PC-3 (cell line): ENCODE measurements around the gene CRYGD. TPM values are rescaled to one million over a fixed set of nuclear protein-coding genes. Genes with fewer than 3 reads are reported as not detected.

Experiments used
- ATAC-seq: fragments of 200-7000 bp; cut with Tn5 transposase; 2 replicates; pipeline ENCODE4 v1.9.1; 2020; ENCODE audit warnings: mild to moderate bottlenecking, moderate library complexity
- BruUV-seq: library from RNA; stranded (reverse); fragments of 400-500 nt; replicated peaks from 2 replicates; lab custom pipeline; 2021; lab: Mats Ljungman, UMichigan
- CTCF ChIA-PET: fragments of 300-600 bp; sonication (Branson Sonifier 250); formaldehyde crosslinking; loops from one replicate; lab custom pipeline; 2022; ENCODE audit warnings: antibody characterized with exemption; lab: Charles Lee
- POLR2A ChIA-PET: fragments of 300-600 bp; sonication (Branson Sonifier 250); formaldehyde crosslinking; loops from one replicate; lab custom pipeline; 2022; ENCODE audit warnings: antibody characterized with exemption; ENCODE audit not compliant: unreplicated experiment; lab: Charles Lee
- DNase-seq: peaks from one replicate; pipeline ENCODE4 v3.0.0-alpha.2; 2015
- H2AFZ ChIP-seq: fragments of 300-600 bp; sonication (generic); 2 replicates; pipeline ENCODE4 v1.6.0; 2016; ENCODE audit warnings: antibody characterized with exemption, low read length
- H3F3A ChIP-seq: fragments of 300-600 bp; sonication (generic); one replicate; pipeline ENCODE4 v1.6.0; 2017; ENCODE audit warnings: antibody characterized with exemption, low read length, control low read depth, mild to moderate bottlenecking; ENCODE audit not compliant: unreplicated experiment
- H3K27ac ChIP-seq: fragments of 300-600 bp; sonication (generic); 2 replicates; pipeline ENCODE4 v1.5.1; 2016; ENCODE audit warnings: mild to moderate bottlenecking, low read length
- H3K27me3 ChIP-seq: fragments of 300-600 bp; sonication (generic); 2 replicates; pipeline ENCODE4 v1.6.1; 2016; ENCODE audit warnings: low read length, mixed read lengths
- H3K36me3 ChIP-seq: fragments of 300-600 bp; sonication (generic); 2 replicates; pipeline ENCODE4 v1.6.1; 2016; ENCODE audit warnings: low read depth, mixed run types, low read length, mixed read lengths
- H3K4me1 ChIP-seq: fragments of 300-600 bp; sonication (generic); 2 replicates; pipeline ENCODE4 v1.5.1; 2016; ENCODE audit warnings: low read length; ENCODE audit not compliant: insufficient read depth
- H3K4me2 ChIP-seq: fragments of 300-600 bp; sonication (generic); 2 replicates; pipeline ENCODE4 v1.6.0; 2016; ENCODE audit warnings: low read length
- H3K4me3 ChIP-seq: fragments of 300-600 bp; sonication (generic); 2 replicates; pipeline ENCODE4 v1.5.1; 2016; ENCODE audit warnings: mild to moderate bottlenecking, low read length, mixed read lengths
- H3K79me2 ChIP-seq: fragments of 300-600 bp; sonication (generic); 2 replicates; pipeline ENCODE4 v1.6.1; 2017; ENCODE audit warnings: low read length, mixed read lengths
- H3K9ac ChIP-seq: fragments of 300-600 bp; sonication (generic); 2 replicates; pipeline ENCODE4 v1.6.0; 2016; ENCODE audit warnings: mild to moderate bottlenecking, low read length
- H3K9me2 ChIP-seq: fragments of 300-600 bp; sonication (generic); replicated peaks from 2 replicates; pipeline ENCODE4 v1.6.1; 2016; ENCODE audit warnings: mixed run types, low read length, mixed read lengths
- H3K9me3 ChIP-seq: fragments of 300-600 bp; sonication (generic); 2 replicates; pipeline ENCODE4 v1.6.1; 2016; ENCODE audit warnings: low read length, mixed read lengths
- H4K20me1 ChIP-seq: fragments of 300-600 bp; sonication (generic); 2 replicates; pipeline ENCODE4 v1.6.1; 2016; ENCODE audit warnings: low read length, mixed read lengths
- CTCF ChIP-seq: fragments of 300-600 bp; sonication (generic); conservative IDR thresholded peaks from 2 replicates; pipeline ENCODE4 v1.5.1; 2017; ENCODE audit warnings: antibody characterized with exemption, low read depth, mild to moderate bottlenecking, low read length
- EZH2 ChIP-seq: fragments of 300-600 bp; sonication (generic); IDR thresholded peaks from one replicate; pipeline ENCODE4 v1.6.1; 2017; ENCODE audit warnings: antibody characterized with exemption, mild to moderate bottlenecking, low read length; ENCODE audit not compliant: unreplicated experiment
- EZH2phosphoT487 ChIP-seq: fragments of 300-600 bp; sonication (generic); IDR thresholded peaks from 2 replicates; pipeline ENCODE4 v1.6.1; 2018; ENCODE audit warnings: mild to moderate bottlenecking, antibody characterized with exemption, low read length, borderline replicate concordance
- intact Hi-C: fragments of 100-400 bp; cut with micrococcal nuclease; formaldehyde crosslinking; loops from 2 replicates; pipeline ENCODE4 v1.9.0; 2023
- total RNA-seq: library from RNA; depleted of rRNA; stranded (reverse); fragments of >200 nt; gene quantifications from 2 replicates; pipeline ENCODE4 v1.2.3, GENCODE V29; 2014

Gene CRYGD
- total RNA-seq, 1 experiment from 2014 or later, result not detected

DNA sequence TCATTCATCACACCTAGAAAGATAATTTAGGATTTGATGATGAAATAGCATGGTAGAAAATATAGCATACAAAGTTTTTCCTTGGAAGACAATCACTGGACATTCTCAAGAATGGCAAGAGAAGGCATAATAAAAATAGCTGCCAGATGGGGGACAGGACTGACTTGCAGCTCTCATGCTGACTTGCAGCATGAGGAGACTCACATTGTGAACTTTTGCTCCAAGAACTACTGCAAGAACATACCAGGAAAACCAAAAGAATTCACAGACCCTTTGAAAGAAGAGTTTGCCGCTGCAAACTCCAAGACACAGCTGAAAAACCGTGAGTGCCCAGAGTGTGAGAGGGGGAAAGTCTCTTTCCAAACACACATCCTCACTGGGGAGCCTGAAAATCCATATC, 47.0 kb downstream of the CRYGD start:
- H3K36me3 ChIP-seq, result no peaks in the 10 kb centered on the region
- intact Hi-C loops, result no loop called here
- H3K27ac ChIP-seq, result no peak overlapping the region
- H3K9me3 ChIP-seq, result no peaks in the 10 kb centered on the region
- H3K4me2 ChIP-seq, result no peak overlapping the region
- no peaks in the 10 kb centered on the region for H3K9me2 ChIP-seq
- H2AFZ ChIP-seq, result no peak overlapping the region
- BruUV-seq, result no TSS peak
- no peaks in the 10 kb centered on the region for H3K79me2 ChIP-seq
- no peak for TF ChIP-seq EZH2phosphoT487
- TF ChIP-seq CTCF, result no peak
- TF ChIP-seq EZH2, result no peak
- DNase-seq (no peak), ATAC-seq (no peak)
- no peaks in the 10 kb centered on the region for H4K20me1 ChIP-seq
- POLR2A ChIA-PET, result no interaction called here
- H3K4me3 ChIP-seq, result no peak overlapping the region
- no peaks in the 10 kb centered on the region for H3F3A ChIP-seq
- no peaks in the 10 kb centered on the region for H3K4me1 ChIP-seq
- H3K9ac ChIP-seq, result no peak overlapping the region
- peaks cover 24% of the 10 kb centered on the region; the same call in 1 of the 2 replicates for H3K27me3 ChIP-seq
- CTCF ChIA-PET, result no interaction called here

DNA sequence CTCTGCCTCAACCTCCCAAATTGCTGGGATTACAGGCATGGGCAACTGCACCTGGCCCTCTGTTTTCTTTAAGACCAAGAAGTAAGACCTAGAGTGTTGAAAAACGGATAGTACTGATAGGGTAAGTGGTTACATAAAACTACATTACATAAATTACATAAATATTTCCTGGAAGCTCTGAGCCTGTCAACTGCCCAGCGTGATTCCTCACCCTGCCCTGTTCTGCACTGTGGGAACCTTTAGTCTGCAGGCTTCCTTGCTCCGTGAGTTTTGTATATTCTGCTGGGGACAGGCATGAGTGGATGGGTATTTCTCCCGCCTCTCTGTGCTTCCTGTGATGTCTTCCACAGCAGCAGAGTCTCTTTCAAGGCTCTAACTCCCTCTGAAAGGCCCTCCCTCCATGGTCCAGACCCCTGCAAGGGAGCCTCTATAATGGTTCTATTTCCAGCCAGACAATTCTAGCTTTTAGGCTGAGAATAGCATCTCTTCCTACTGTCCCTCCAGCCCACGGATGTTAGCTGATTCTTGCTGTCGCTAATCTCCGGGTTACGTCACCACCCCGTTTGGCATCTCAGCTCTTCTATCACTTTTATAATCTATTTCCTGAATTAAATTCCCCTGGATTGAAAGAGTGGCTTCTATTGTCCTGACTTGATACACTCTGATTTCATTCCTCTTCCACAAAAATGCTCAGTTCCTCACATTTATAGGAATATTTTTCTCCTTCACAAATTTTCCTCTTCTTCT, 49.5 kb downstream of the CRYGD start:
- H3K27ac ChIP-seq, result no peak overlapping the region
- H3K27me3 ChIP-seq, result peaks cover 23% of the 10 kb centered on the region; the same call in 1 of the 2 replicates
- H3K4me3 ChIP-seq, result no peak overlapping the region
- no peaks in the 10 kb centered on the region for H3K36me3 ChIP-seq
- H3K79me2 ChIP-seq, result no peaks in the 10 kb centered on the region
- no peaks in the 10 kb centered on the region for H4K20me1 ChIP-seq
- POLR2A ChIA-PET, result interaction anchor here (0.6 kb wide), 1 partner anchor 355 kb away, joined by 15 read pairs; no protein-coding TSS in a partner anchor
- H3K4me1 ChIP-seq, result no peaks in the 10 kb centered on the region
- no peak overlapping the region for H3K9ac ChIP-seq
- BruUV-seq, result no TSS peak
- H3F3A ChIP-seq, result no peaks in the 10 kb centered on the region
- no peaks in the 10 kb centered on the region for H3K9me2 ChIP-seq
- H3K4me2 ChIP-seq, result no peak overlapping the region
- CTCF ChIA-PET, result no interaction called here
- ATAC-seq (no peak), DNase-seq (no peak)
- H2AFZ ChIP-seq, result no peak overlapping the region
- no peak for TF ChIP-seq EZH2phosphoT487
- no peak for TF ChIP-seq EZH2
- TF ChIP-seq CTCF, result no peak
- no peaks in the 10 kb centered on the region for H3K9me3 ChIP-seq
- intact Hi-C loops, result no loop called here
